Aorta (tissue), 5 donors: ENCODE results near the gene IL17A. TPM values are rescaled to one million over a fixed set of nuclear protein-coding genes. Genes with fewer than 3 reads are reported as not detected.

Source experiments
- ATAC-seq: fragments of 200-7000 bp; cut with Tn5 transposase; one replicate; pipeline ENCODE4 v1.9.1; 2022; ENCODE audit warnings: moderate library complexity; ENCODE audit not compliant: low FRiP score
- DNase-seq, 2 donors: peaks; one replicate each; pipeline ENCODE4 v3.0.0-alpha.2; 2020
- H3K27ac ChIP-seq, 2 donors: one replicate each; pipeline ENCODE4 v1.5.1; 2013; ENCODE audit warnings: low read length in 2 of 2, mild to moderate bottlenecking in 2 of 2, moderate library complexity in 2 of 2, control low read depth in 1 of 2, inconsistent platforms in 1 of 2, low read depth in 1 of 2
- H3K27me3 ChIP-seq, 2 donors: one replicate each; pipeline ENCODE4 v1.6.1; 2013; ENCODE audit warnings: control low read depth in 1 of 2, low read length in 1 of 2, mild to moderate bottlenecking in 1 of 2, moderate library complexity in 1 of 2; ENCODE audit not compliant: insufficient read depth in 2 of 2, control insufficient read depth in 1 of 2
- H3K36me3 ChIP-seq, 2 donors: one replicate each; pipeline ENCODE4 v1.6.1; 2013; ENCODE audit warnings: control low read depth in 1 of 2, low read length in 1 of 2, mild to moderate bottlenecking in 1 of 2; ENCODE audit not compliant: insufficient read depth in 2 of 2, control insufficient read depth in 1 of 2
- H3K4me1 ChIP-seq, 2 donors: one replicate each; pipeline ENCODE4 v1.6.1; 2013; ENCODE audit warnings: low read length in 2 of 2, control low read depth in 1 of 2, mild to moderate bottlenecking in 1 of 2, moderate library complexity in 1 of 2; ENCODE audit not compliant: insufficient read depth in 2 of 2, control insufficient read depth in 1 of 2
- H3K4me3 ChIP-seq, 2 donors: one replicate each; pipeline ENCODE4 v1.5.1; 2013; ENCODE audit warnings: low read length in 2 of 2, control low read depth in 1 of 2, mild to moderate bottlenecking in 1 of 2
- H3K9me3 ChIP-seq: one replicate; pipeline ENCODE4 v1.6.1; 2013; ENCODE audit warnings: mild to moderate bottlenecking, low read length; ENCODE audit not compliant: control insufficient read depth
- WGBS, 2 donors: extraction: QIAGEN DNeasy Blood & Tissue Kit; methylation state at CpG; one replicate each; pipeline ENCODE4 v1.1.7; 2013; 5-methylcytosine and 5-hydroxymethylcytosine counted together
- intact Hi-C, 2 donors: fragments of 100-400 bp; cut with DNase I; formaldehyde crosslinking; loops; one replicate each; pipeline versions ENCODE4 v1.14.2 to v1.15.0; 2022
- polyA plus RNA-seq, 2 donors: library from polyadenylated mRNA; stranded (reverse); fragments of 200-250 nt; gene quantifications; one replicate each; pipeline ENCODE4 v1.2.3, GENCODE V29; 2013
- total RNA-seq, 2 donors: library from RNA; stranded (reverse); fragmentation: NEBNext Ultra II Directional; extraction: Animal tissue kit (Norgen Biotek cat#: 25700); gene quantifications; one replicate each; pipeline ENCODE4 v1.2.1, GENCODE V29; 2021
- donor health status: healthy with polysubstance abuse.
- donor health status: Bipolar disorder and iron deficiency.
- donor health status: DM: no; HTN: no; CAD: no.
- donor health status: DM: no; HTN: no; CAD: no.
- donor health status: DM: yes; HTN: yes; CAD: no.

Gene IL17A
- total and polyA plus RNA-seq, 4 donors, result not detected

DNA sequence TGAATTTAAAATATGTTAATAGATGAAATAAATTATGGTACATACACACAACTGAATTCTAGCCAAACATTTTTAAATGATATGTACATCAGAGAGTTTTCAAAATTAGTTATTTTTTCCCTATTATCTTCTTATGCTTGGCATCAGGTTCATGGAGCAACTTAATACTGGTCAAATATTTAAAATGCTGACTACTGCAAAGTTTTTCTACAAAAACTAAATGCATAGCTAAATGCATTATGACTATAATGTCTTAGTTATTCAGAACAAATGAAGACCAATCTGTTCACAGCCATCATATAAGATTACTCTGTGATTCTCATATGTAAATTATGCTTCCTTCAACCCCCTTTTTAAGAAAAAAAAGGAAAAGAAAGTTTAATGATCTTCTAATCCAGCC lies 8.2 kb upstream of the IL17A start:
- Histone ChIP-seq H3K4me1 (no peaks in the 10 kb centered on the region), H3K36me3 (no peaks in the 10 kb centered on the region), H3K4me3 (no peak overlapping the region), H3K27ac (no peak overlapping the region), H3K27me3 (no peaks in the 10 kb centered on the region), H3K9me3 (no peaks in the 10 kb centered on the region)
- intact Hi-C loops, result no loop called here
- ATAC-seq (no peak), DNase-seq (no peak)

DNA sequence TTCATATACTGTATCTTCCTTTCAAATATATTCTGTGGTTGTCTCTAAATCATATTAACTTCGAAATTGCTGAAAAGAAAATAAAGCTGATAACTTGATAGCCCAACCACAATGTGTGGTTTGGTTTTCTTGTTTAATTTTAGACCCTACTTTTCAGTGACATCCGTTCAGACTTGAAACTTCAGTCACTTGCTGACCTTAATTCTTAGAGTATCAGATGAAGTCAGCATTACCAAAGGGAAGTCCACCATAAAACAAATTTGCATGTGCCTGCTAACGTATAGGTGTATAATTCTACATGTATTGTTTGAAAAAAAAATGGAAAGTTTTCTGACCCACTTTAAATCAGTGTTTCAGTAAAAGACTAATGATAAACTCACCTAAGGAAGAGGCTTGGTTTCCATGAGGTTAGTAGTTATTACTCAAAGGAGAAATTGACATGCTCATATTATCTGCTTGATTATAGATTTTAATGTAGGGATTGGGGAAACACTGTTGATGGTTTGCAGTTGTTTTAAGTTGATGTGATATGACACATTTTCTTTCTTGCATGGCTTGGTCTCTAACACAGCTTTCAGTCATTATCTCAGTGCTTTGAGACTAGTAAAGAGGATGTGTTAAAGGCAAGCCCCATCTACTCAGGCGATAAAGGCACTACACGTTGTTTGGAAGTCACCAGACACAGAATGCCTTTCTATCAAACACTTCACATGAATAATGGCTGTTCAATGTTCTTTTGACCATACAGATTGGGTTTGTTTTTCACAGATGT lies 5.2 kb upstream of the IL17A start:
- no peak for DNase-seq
- intact Hi-C loops, result no loop called here
- H3K4me1 ChIP-seq, result no peaks in the 10 kb centered on the region
- peaks cover 3% of the 10 kb centered on the region for H3K9me3 ChIP-seq
- no peak overlapping the region for H3K4me3 ChIP-seq
- H3K27ac ChIP-seq, result no peak overlapping the region
- H3K36me3 ChIP-seq, result no peaks in the 10 kb centered on the region
- WGBS, 2 donors, result 58 to 61% methylated on average over 5 of the region's 5 CpGs
- ATAC-seq, result no peak
- H3K27me3 ChIP-seq, result no peaks in the 10 kb centered on the region

DNA sequence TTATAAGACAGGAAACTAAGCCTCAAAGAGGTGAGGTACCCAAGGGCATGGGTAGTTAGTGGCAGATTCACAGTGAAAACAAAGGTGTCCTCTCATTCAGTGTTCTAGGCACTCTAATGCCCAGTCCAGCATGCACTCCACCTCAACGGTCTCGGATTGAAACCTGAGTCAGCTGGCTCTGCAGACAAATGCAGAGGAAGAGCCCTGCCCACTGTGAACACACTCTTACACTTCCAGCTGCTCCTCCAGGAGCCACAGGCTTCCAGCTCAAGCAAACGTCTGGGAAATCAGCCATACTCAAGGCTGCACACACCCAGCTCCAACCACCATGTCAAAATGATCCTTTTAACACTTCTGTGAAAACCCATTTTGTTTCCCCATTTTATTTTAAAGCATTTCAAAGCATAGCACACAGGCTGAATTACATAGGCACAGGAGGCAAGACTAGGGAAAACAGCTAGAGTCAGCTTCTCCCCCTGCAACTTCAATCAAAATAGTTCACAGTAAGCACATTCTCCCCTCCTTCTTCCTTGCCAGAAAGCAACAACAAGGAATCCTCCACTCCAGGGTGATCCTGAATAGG lies 3.0 kb upstream of the IL17A start:
- no peak overlapping the region for H3K4me3 ChIP-seq
- no peaks in the 10 kb centered on the region for H3K36me3 ChIP-seq
- no peak for DNase-seq
- ATAC-seq, result no peak
- H3K9me3 ChIP-seq, result peaks cover 3% of the 10 kb centered on the region
- intact Hi-C loops, result no loop called here
- H3K27me3 ChIP-seq, result no peaks in the 10 kb centered on the region
- no peak overlapping the region for H3K27ac ChIP-seq
- WGBS, 2 donors, result 5 to 9% methylated on average over 3 of the region's 3 CpGs
- H3K4me1 ChIP-seq, result no peaks in the 10 kb centered on the region

DNA sequence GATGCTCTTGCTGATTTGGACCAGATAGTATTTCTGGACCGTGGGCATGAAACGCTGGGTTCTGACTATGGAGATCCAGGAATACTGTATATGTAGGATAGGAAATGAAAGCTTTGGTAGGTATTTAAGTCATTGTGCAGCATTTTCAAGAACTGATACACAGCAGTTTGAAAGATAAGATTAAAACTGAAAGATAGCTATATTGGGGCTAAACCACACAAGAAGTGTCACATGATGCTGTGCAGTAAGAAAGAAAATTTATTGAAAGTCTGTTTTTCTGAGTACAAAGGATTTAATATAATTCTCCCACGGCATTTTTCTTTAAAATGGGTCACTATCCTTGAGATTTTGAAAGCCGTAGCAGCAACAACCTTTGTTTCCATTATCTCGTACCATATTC lies 305 bp downstream of the IL17A start:
- H3K4me1 ChIP-seq, result no peaks in the 10 kb centered on the region
- ATAC-seq (no peak), DNase-seq (no peak)
- intact Hi-C loops, result no loop called here
- H3K27me3 ChIP-seq, result no peaks in the 10 kb centered on the region
- no peak overlapping the region for H3K4me3 ChIP-seq
- H3K27ac ChIP-seq, result no peak overlapping the region
- no peaks in the 10 kb centered on the region for H3K36me3 ChIP-seq
- peaks cover 3% of the 10 kb centered on the region for H3K9me3 ChIP-seq
- WGBS, 2 donors, result 88 to 90% methylated on average over 5 of the region's 5 CpGs

DNA sequence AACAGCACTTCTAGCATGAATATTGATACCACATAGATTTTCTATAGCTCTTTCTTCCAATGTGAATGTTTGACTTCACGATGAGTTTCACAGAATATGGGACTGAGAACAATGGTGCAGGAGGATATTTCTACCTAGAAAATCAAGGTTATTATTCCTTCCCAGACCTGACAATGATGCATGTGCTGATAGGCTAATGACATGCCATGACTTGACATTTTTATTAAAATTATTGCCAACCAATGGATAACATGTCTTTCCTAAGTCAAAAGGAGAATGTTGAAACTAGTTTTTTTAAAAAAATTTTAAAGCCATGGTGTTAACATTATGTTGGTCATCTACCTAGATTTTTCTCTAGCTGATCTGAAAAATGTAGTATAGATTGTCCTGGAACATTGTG lies 923 bp downstream of the IL17A start:
- Histone ChIP-seq H3K36me3 (no peaks in the 10 kb centered on the region), H3K27ac (no peak overlapping the region), H3K4me3 (no peak overlapping the region), H3K4me1 (no peaks in the 10 kb centered on the region), H3K9me3 (peaks cover 3% of the 10 kb centered on the region), H3K27me3 (no peaks in the 10 kb centered on the region)
- intact Hi-C loops, result no loop called here
- 96 to 100% methylated on average over 1 of the region's 1 CpG for WGBS, 2 donors
- ATAC-seq (no peak), DNase-seq (no peak)

DNA sequence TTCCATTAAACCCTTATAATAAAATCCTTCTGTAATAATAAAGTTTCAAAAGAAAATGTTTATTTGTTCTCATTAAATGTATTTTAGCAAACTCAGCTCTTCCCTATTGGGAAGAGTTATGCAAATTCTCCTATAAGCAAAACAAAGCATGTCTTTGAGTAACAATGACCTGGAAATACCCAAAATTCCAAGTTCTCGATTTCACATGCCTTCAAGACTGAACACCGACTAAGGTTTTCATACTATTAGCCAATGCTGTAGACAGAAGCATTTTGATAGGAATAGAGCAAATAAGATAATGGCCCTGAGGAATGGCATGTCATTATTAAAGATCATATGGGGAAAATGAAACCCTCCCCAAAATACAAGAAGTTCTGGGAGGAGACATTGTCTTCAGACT lies 3.8 kb downstream of the IL17A start:
- intact Hi-C loops, result no loop called here

DNA sequence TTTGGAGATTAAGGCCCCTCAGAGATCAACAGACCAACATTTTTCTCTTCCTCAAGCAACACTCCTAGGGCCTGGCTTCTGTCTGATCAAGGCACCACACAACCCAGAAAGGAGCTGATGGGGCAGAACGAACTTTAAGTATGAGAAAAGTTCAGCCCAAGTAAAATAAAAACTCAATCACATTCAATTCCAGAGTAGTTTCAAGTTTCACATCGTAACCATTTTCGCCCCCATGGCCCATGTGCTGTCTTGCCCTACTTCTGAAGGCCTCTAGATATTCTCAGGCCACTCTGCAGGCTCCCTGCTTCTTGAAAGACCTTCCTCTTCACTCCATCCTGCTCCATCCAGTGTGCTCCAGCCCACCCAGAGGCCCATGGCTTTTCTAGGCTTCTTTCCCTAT lies 4.2 kb downstream of the IL17A start:
- ATAC-seq (no peak), DNase-seq (no peak)
- 68 to 79% methylated on average over 3 of the region's 3 CpGs for WGBS, 2 donors

More for the DNA sequence above, 3.8 kb downstream of the IL17A start:
- WGBS, 2 donors, result 32 to 47% methylated on average over 2 of the region's 2 CpGs
- Histone ChIP-seq H3K36me3 (no peaks in the 10 kb centered on the region), H3K9me3 (peaks cover 3% of the 10 kb centered on the region), H3K27me3 (no peaks in the 10 kb centered on the region), H3K27ac (no peak overlapping the region), H3K4me3 (no peak overlapping the region), H3K4me1 (no peaks in the 10 kb centered on the region)
- DNase-seq, result no peak
- no peak for ATAC-seq

DNA sequence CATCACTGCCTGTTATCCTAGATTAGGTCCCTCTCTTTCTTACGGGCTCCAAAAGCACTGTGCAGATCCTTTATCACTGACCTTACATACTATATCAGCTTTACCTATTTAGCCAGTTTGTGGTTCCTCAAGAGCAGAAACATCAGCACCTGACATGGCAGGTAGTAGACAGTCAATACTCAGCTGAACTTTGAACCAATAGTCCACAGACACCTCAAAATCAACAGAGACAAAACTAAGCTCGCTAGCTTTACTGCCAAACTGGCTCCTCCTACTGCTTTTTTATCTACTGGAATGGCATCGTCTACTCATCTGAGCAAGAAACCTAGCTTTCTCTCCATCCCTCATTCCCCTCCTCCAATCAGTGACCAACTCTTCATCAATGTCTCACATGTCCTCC lies 5.6 kb downstream of the IL17A start:
- no peak overlapping the region for H3K4me3 ChIP-seq
- no peaks in the 10 kb centered on the region for H3K27me3 ChIP-seq
- H3K36me3 ChIP-seq, result no peaks in the 10 kb centered on the region
- intact Hi-C loops, result no loop called here
- H3K4me1 ChIP-seq, result no peaks in the 10 kb centered on the region
- no peak overlapping the region for H3K27ac ChIP-seq
- 58 to 67% methylated on average over 3 of the region's 3 CpGs for WGBS, 2 donors
- H3K9me3 ChIP-seq, result no peaks in the 10 kb centered on the region
- DNase-seq, result no peak
- ATAC-seq, result no peak

More for the DNA sequence above, 4.2 kb downstream of the IL17A start:
- Histone ChIP-seq H3K4me3 (no peak overlapping the region), H3K4me1 (no peaks in the 10 kb centered on the region), H3K9me3 (no peaks in the 10 kb centered on the region), H3K27ac (no peak overlapping the region), H3K27me3 (no peaks in the 10 kb centered on the region), H3K36me3 (no peaks in the 10 kb centered on the region)
- intact Hi-C loops, result no loop called here

DNA sequence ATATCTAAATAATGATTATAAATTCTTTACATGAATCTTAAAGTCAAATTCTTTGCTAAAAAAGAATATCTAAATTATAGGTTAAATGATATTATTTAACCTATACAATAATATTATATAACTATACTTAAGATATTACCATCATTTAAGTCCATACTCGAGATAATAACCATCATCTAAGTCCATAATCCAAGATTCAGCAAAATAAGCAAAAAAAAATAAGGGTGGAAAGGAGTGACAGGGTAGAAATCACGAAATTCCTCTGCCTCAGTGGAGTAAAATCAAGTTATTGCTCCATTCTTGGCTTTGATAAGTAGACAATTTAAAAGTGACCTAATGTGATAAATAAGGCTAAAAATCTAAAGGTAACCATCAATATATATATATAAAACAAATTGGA lies 9.7 kb downstream of the IL17A start:
- WGBS, 2 donors, result 41 to 53% methylated on average over 2 of the region's 2 CpGs
- H3K27me3 ChIP-seq, result no peaks in the 10 kb centered on the region
- H3K4me1 ChIP-seq, result no peaks in the 10 kb centered on the region
- intact Hi-C loops, result no loop called here
- no peak for ATAC-seq
- no peak overlapping the region for H3K27ac ChIP-seq
- no peaks in the 10 kb centered on the region for H3K36me3 ChIP-seq
- H3K4me3 ChIP-seq, result no peak overlapping the region
- H3K9me3 ChIP-seq, result peaks cover 3% of the 10 kb centered on the region
- no peak for DNase-seq
